ENCODE measurements around the gene IRF2. TPM values are rescaled to one million over a fixed set of nuclear protein-coding genes. Genes with fewer than 3 reads are reported as not detected.

The IRF2 gene
- polyA plus RNA-seq, 1 donor from 2014 or later, result 1.4 TPM

DNA sequence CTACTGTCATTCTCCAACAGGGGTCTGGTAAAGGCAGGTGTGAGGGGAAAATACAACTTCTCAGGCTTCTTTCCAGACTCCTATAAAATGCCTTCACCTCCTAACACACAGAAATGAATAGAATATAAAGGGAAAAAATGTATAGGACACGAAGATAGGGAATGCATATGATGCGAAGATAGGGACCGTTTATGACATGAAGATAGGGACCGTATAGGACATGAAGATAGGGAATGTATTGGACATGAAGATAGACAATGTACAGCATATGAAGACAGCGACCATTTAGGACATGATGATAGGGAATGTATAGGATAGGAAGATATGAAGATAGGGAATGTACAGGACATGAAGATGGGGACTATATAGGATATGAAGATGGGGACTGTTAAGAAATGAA, 10.5 kb downstream of the IRF2 start:
- TF ChIP-seq SMC3 (conservative IDR thresholded peaks at IDR 0.05; ENCODE audit: poor library complexity), result no peak
- no peak for TF ChIP-seq EZH2 (IDR thresholded peaks at IDR 0.05; ENCODE audit: borderline replicate concordance, insufficient read depth, low read length, poor library complexity, severe bottlenecking)
- TF ChIP-seq, protein P1, sequence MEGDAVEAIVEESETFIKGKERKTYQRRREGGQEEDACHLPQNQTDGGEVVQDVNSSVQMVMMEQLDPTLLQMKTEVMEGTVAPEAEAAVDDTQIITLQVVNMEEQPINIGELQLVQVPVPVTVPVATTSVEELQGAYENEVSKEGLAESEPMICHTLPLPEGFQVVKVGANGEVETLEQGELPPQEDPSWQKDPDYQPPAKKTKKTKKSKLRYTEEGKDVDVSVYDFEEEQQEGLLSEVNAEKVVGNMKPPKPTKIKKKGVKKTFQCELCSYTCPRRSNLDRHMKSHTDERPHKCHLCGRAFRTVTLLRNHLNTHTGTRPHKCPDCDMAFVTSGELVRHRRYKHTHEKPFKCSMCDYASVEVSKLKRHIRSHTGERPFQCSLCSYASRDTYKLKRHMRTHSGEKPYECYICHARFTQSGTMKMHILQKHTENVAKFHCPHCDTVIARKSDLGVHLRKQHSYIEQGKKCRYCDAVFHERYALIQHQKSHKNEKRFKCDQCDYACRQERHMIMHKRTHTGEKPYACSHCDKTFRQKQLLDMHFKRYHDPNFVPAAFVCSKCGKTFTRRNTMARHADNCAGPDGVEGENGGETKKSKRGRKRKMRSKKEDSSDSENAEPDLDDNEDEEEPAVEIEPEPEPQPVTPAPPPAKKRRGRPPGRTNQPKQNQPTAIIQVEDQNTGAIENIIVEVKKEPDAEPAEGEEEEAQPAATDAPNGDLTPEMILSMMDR (IDR thresholded peaks at IDR 0.05; ENCODE audit: poor library complexity, severe bottlenecking), result no peak
- no peak for TF ChIP-seq EP300 (conservative IDR thresholded peaks at IDR 0.05; ENCODE audit: poor library complexity, severe bottlenecking)
- TF ChIP-seq POLR2AphosphoS5 (IDR thresholded peaks at IDR 0.05), result no peak
- no peak for TF ChIP-seq MXI1 (conservative IDR thresholded peaks at IDR 0.05; ENCODE audit: poor library complexity, severe bottlenecking)
- TF ChIP-seq, protein P2, sequence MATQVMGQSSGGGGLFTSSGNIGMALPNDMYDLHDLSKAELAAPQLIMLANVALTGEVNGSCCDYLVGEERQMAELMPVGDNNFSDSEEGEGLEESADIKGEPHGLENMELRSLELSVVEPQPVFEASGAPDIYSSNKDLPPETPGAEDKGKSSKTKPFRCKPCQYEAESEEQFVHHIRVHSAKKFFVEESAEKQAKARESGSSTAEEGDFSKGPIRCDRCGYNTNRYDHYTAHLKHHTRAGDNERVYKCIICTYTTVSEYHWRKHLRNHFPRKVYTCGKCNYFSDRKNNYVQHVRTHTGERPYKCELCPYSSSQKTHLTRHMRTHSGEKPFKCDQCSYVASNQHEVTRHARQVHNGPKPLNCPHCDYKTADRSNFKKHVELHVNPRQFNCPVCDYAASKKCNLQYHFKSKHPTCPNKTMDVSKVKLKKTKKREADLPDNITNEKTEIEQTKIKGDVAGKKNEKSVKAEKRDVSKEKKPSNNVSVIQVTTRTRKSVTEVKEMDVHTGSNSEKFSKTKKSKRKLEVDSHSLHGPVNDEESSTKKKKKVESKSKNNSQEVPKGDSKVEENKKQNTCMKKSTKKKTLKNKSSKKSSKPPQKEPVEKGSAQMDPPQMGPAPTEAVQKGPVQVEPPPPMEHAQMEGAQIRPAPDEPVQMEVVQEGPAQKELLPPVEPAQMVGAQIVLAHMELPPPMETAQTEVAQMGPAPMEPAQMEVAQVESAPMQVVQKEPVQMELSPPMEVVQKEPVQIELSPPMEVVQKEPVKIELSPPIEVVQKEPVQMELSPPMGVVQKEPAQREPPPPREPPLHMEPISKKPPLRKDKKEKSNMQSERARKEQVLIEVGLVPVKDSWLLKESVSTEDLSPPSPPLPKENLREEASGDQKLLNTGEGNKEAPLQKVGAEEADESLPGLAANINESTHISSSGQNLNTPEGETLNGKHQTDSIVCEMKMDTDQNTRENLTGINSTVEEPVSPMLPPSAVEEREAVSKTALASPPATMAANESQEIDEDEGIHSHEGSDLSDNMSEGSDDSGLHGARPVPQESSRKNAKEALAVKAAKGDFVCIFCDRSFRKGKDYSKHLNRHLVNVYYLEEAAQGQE (IDR thresholded peaks at IDR 0.05; ENCODE audit: borderline replicate concordance), result no peak
- TF ChIP-seq RAD21 (conservative IDR thresholded peaks at IDR 0.05), result no peak
- TF ChIP-seq TAF1 (IDR thresholded peaks at IDR 0.05; ENCODE audit: low read depth), result no peak
- no peaks in the 10 kb centered on the region for H3K9me3 ChIP-seq (ENCODE audit: low read length)
- no peak overlapping the region for H3K27ac ChIP-seq (ENCODE audit: low read length)
- H3K27me3 ChIP-seq (ENCODE audit: insufficient read depth, low read depth, low read length), result no peaks in the 10 kb centered on the region
- H4K20me1 ChIP-seq (ENCODE audit: insufficient read depth), result no peaks in the 10 kb centered on the region
- no peaks in the 10 kb centered on the region for H3K79me2 ChIP-seq (replicated peaks; ENCODE audit: insufficient read depth, low read length)
- no peak overlapping the region for H3K9ac ChIP-seq (ENCODE audit: low read length)
- H3K4me2 ChIP-seq (ENCODE audit: low read length), result no peak overlapping the region
- H3F3A ChIP-seq (ENCODE audit: insufficient read depth, low read length, poor library complexity, severe bottlenecking), result no peaks in the 10 kb centered on the region
- no peaks in the 10 kb centered on the region for H3K36me3 ChIP-seq (ENCODE audit: insufficient read depth, low read length)
- no peaks in the 10 kb centered on the region for H3K9me2 ChIP-seq (ENCODE audit: insufficient read depth, low read length)
- no peak overlapping the region for H2AFZ ChIP-seq (ENCODE audit: low read depth, low read length)
- H3K4me3 ChIP-seq (ENCODE audit: low read length), result no peak overlapping the region

DNA sequence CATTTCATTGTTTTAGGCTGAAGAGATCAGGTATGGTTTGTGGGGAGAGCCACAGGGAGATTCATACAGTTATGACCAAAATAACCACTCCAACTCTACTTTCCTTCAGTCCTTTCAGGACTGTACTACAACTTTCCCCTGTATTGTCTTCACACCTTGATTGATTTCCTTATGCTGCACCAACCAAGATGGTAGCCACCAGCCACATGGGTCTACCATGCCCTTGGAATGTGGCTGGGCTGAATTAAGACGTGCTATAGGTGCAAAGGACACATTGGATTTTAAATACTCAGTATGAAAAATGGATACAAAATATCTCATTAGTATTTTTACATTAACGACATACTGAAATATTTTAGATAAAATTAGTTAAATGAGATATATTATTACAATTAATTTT, 11.2 kb downstream of the IRF2 start:
- H4K20me1 ChIP-seq (ENCODE audit: insufficient read depth), result no peaks in the 10 kb centered on the region
- H3K36me3 ChIP-seq (ENCODE audit: insufficient read depth, low read length), result no peaks in the 10 kb centered on the region
- no peaks in the 10 kb centered on the region for H3K79me2 ChIP-seq (replicated peaks; ENCODE audit: insufficient read depth, low read length)
- H3K27ac ChIP-seq (ENCODE audit: low read length), result no peak overlapping the region
- no peak overlapping the region for H3K4me2 ChIP-seq (ENCODE audit: low read length)
- H3K4me3 ChIP-seq (ENCODE audit: low read length), result no peak overlapping the region
- TF ChIP-seq MXI1 (conservative IDR thresholded peaks at IDR 0.05; ENCODE audit: poor library complexity, severe bottlenecking) (no peak), EZH2 (IDR thresholded peaks at IDR 0.05; ENCODE audit: borderline replicate concordance, insufficient read depth, low read length, poor library complexity, severe bottlenecking) (no peak), SMC3 (conservative IDR thresholded peaks at IDR 0.05; ENCODE audit: poor library complexity) (no peak), RAD21 (conservative IDR thresholded peaks at IDR 0.05) (no peak), POLR2AphosphoS5 (IDR thresholded peaks at IDR 0.05) (no peak), EP300 (conservative IDR thresholded peaks at IDR 0.05; ENCODE audit: poor library complexity, severe bottlenecking) (no peak), TAF1 (IDR thresholded peaks at IDR 0.05; ENCODE audit: low read depth) (no peak)
- TF ChIP-seq, protein P2 (IDR thresholded peaks at IDR 0.05; ENCODE audit: borderline replicate concordance), result no peak
- TF ChIP-seq, protein P1 (IDR thresholded peaks at IDR 0.05; ENCODE audit: poor library complexity, severe bottlenecking), result no peak
- no peaks in the 10 kb centered on the region for H3K9me2 ChIP-seq (ENCODE audit: insufficient read depth, low read length)
- H2AFZ ChIP-seq (ENCODE audit: low read depth, low read length), result no peak overlapping the region
- H3K9ac ChIP-seq (ENCODE audit: low read length), result no peak overlapping the region
- no peaks in the 10 kb centered on the region for H3K9me3 ChIP-seq (ENCODE audit: low read length)
- H3F3A ChIP-seq (ENCODE audit: insufficient read depth, low read length, poor library complexity, severe bottlenecking), result no peaks in the 10 kb centered on the region
- H3K27me3 ChIP-seq (ENCODE audit: insufficient read depth, low read depth, low read length), result no peaks in the 10 kb centered on the region
